GM21723 (cell line): Measurements from ENCODE around the gene PDE4D.
A peak's percentile ranks its signal among the peaks of the same experiment; 100 is the strongest.

Experiments used
- ATAC-seq: cut with Tn5 transposase; IDR thresholded peaks from one replicate; pipeline ENCODE4 v1.9.1; 2021; ENCODE audit warnings: mild to moderate bottlenecking, moderate library complexity; ENCODE audit not compliant: unreplicated experiment

PDE4D gene

GRCh38 chr5:59169081-59169767, 724.3 kb downstream of the PDE4D start:
- no peak for ATAC-seq

DNA sequence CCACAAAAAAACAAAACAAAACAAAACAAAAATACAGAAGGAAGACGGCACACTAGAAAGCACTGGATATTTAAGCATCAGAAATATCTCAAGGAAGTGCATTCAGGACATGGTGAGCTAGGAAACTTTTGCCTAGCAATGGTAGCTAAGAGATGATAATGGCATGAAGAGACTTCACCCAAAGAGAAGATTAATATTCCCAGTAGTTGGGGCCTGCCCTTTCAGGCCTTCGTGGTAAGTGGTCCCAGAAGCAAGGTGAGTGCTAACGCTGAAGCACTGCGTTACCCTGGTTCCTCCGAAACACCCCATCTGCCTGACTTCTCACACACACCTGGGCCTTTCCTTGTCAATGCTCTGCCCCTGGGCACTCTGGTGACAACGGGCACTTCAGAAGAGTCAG, 725.5 kb downstream of the PDE4D start:
- ATAC-seq, result no peak

GRCh38 chr5:59164041-59164830, 729.3 kb downstream of the PDE4D start:
- ATAC-seq, result no peak

DNA sequence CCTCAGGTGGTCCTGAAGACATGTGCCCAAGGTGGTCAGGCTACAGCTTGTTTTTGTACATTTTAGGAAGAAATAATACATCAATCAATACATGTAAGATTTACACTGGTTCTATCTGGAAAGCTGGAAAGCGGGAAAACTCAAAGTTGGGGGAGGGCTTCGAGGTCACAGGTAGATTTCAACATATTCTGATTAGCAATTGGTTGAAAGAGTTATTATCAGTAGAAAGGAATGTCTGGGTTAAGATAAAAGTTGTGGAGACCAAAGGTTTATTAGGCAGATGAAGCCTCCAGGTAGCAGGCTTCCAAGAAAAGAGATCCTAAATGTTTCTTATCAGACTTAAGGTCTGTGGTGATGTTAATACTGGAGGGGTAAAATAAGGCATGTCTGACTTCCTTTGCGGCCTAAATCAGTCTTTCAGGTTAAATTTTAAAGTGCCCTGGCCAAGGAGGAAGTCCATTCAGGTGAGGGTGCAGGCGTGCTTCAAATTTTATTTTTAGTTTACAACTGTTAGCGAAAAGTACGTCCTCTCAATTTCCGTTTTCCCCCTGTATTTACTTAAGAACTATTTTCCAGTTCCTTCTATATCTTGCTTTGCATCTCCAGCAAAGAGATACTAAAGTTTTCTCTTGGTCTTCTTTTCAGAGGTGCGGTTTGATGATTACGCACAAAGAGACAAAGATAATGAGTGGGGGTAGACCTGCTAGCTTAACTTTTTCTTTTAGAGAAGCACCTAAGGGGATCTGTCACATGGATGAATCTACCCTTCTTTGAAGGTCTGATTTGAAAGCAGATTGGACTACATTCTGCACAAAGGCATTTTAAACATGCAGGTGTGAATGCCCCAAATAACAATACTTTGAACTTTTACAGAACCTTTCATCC, 732.1 kb downstream of the PDE4D start:
- ATAC-seq, result no peak

DNA sequence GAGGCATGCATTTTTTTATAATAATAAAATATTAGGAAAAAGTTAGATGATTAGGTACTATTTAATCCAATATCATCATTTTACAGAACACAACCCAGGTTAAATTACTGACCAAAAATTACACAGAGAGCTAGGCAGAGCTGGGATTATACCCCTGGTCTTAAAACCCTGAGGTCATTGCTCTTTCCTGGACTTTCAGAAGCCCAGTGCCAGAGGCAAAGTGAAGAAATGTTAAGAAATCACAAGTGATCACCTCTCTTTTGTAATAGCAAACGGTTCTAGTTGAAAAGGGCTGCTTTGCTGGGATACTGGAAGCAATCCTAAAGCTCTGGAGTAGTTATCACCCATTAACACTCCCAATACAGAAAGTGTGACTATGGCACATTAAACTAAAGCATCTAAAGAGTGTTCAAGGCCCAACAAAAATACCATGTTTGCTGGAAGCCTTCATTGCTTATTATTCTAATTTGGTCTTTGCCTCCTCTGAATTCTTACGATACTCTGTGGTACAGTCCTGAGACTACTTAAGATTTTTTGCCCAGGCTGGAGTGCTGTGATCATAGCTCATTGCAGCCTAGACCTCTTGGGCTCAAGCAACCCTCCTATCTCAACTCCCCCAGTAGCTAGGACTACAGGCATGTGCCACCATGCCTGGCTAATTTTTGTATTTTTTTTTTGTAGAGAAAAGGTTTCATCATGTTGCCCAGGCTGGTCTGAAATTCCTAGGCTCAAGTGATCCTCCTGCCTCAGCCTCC, 734.7 kb downstream of the PDE4D start:
- no peak for ATAC-seq

GRCh38 chr5:59158165-59158564, 735.4 kb downstream of the PDE4D start:
- ATAC-seq, result no peak

- no peak for ATAC-seq
These were observed 736.5 kb downstream of the PDE4D start for GRCh38 chr5:59157068-59157467.

DNA sequence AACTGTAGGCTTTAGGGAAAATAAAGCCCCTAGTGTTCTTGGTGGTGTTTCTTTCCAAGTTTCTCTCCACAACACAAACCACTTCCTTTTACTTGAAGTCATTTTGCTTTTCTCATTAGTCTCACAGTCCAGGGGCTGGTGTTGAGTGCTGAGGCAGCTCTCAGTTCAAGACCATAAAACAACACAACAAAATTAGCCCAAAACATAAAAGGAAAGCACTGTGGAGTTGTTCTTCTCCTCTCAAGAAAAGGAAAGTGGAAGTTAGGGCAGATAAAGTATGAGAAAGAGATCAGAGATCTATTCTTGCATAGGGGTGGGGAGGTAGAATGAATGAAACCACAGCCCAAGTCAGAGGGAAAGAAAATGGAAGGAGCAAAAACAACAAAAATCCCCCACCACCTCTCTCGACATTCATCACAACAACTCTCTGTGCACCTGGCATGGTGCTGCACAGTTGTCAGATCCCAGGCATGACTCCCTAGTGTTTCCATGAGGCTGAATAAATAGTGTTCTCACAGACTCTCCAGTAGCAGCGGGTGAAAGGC, 740.8 kb downstream of the PDE4D start:
- peak; percentile 60 for ATAC-seq

DNA sequence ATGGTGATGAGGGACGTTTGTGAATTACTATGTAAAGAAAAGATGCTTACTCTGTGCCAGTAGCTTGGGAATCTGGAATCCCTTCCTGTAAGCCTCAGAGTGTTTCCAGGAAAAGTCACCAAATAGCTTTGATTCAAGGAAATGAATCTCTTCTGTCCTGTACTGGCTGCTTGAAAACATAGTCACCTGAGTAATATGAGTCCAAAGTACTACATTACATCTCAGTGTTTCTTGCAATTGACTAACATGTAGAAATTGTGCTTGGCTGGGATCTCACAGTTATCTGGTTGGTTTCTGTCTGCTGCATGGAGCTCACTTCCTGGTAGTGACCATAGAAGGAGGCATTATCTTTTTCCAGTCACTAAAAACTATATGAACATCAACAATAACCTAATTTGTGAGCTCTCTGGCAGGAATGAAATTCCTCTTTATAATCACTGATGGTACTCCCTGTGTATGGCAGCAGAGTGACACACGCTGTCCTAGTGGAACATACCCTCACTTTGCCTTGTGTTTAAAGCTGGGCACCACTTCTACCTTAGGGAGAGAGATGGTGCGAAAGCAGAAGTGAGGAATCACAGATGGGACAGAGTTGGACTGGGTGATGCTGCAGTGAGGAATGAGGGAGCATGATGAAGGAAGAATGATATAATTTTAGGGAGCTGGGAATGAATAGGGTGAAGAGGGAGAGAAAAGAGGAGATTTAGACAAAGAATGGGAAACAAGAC, 742.2 kb downstream of the PDE4D start:
- ATAC-seq, result no peak

GRCh38 chr5:59149827-59150226, 743.7 kb downstream of the PDE4D start:
- ATAC-seq, result no peak

DNA sequence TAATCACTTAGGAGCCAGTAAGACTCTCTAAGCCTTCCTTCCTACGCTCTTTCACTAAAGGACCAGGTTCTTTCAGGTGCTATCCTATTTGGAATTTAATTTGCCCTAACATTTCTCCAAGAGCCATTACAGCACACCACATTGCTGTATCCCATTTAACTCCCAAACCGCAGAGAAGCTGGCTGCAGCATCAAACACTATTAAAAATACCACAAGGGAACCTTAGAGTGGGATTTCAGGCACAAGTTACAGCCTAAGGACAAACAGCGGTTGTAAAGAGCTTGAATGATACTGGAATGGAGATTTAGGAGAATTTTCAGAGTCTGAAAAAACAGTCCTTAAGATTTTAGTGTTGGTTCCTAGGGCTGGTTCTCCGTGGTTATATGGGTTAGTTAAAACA, 744.3 kb downstream of the PDE4D start:
- no peak for ATAC-seq

- ATAC-seq, result no peak
These were observed 746.8 kb downstream of the PDE4D start for GRCh38 chr5:59146729-59147128.

DNA sequence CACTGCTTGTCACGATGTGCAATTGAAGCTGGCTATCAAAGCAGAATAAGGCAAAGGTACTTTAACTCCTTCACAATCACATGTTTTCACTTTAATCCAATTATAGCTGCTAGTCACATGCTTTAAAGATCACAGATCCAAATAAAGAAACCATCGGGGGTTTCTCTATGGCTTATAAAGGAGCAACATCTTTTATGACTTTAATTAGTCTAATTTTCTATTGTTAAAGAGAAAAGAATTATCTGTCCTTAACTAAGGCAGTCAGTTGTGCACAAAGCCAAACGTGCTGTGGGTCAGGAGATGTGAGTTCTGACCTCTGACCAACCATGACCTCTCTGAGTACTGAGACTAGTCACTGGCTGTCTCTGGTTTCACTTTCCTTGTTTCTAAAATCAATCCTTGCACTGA, 749.6 kb downstream of the PDE4D start:
- ATAC-seq, result peak; percentile 97

DNA sequence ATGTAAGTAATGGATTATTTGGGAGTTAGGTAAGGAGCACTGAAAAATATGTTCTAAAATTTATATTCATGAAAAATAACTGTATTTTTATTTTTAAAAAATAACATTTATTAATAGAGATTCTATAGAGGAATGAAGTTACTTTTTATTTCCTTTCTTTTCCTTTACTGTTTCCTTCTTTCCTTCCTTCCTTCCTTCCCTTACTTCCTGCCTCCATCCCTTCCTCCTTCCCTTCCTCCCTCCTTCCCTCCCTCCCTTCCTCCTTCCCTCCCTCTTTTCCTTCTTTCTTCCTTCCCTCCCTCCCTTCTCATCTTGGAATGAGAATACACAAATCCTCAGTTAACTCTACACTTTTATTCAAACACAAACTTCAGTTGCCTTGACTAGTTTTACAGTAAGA, 750.6 kb downstream of the PDE4D start:
- ATAC-seq, result no peak

DNA sequence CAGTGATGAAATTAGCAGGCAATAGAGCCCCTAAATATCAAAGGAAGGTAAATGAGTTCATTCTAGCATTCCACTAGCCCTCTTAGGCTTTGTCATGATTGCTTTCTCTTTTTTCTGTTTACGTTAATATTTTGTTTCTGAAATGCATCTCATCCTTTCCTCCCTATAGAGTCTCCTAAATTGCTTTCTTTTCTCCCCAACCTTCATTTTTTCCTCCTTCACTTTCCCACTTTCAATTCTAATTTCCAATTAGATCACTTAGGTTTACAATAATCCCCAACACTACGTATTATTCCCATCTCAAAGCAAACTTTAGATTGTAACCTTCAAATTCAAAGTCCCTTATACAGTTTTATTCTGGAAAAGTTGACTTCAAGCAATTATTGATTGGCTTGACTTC, 751.4 kb downstream of the PDE4D start:
- no peak for ATAC-seq

DNA sequence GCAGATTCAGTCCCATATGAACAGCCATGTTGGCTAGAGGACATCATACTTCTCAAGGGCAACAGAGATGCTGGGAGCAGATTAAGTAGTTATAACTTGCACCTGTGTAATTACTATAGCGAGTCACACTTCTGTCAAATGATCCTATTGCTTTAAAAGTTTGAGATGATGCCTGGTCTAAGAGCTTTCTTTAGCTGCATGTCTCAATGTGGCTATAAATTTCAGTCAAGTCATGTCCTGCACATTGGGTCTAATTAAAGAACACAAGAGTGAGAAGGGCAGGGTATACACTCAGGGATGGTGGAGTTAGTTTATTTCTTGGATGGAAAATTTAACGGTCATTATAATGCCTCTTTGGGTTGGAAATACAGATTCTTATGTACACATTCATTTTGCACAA, 753.4 kb downstream of the PDE4D start:
- ATAC-seq, result no peak

GRCh38 chr5:59139695-59140094, 753.8 kb downstream of the PDE4D start:
- no peak for ATAC-seq

DNA sequence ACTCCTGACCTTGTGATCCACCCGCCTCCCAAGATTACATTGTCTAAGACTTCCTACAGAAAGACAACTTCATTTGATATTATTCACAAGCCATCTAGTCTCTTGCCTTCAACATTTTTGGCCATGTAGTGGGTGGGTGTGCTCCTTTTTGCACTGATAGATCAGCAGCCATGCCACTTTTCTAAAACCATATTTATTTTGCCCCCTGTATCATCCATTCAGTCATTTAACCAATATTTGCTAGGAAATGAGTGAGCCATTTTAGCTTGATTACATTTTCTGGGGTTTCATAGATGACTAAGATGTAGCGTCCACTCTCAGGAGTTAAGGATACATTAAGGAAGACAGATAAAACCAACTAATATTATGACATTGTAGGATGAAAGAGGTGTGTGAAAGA, 755.0 kb downstream of the PDE4D start:
- no peak for ATAC-seq

- no peak for ATAC-seq
These were observed 755.7 kb downstream of the PDE4D start for GRCh38 chr5:59137846-59138245.

- no peak for ATAC-seq
These were observed 757.0 kb downstream of the PDE4D start for GRCh38 chr5:59136549-59136948.
